ENCODE data around the gene BAG5. TPM values are rescaled to one million over a fixed set of nuclear protein-coding genes. Genes with fewer than 3 reads are reported as not detected.
A peak's percentile ranks its signal among the peaks of the same experiment; 100 is the strongest.

The BAG5 gene
- total and polyA plus RNA-seq, 2 donors (not counting 1 experiment from before 2014, with no cell fraction given) = 7.4 to 31.6 TPM

GRCh38 chr14:103563844-103564505 is 1.5 kb upstream of the BAG5 start:
- POLR2A ChIA-PET = interaction anchor here (0.7 kb wide), 1 partner anchor 1189 kb away, joined by 4 read pairs; the partner anchor contains the start of gene SIVA1
- H3K4me2 ChIP-seq (replicated peaks; ENCODE audit: low read depth, low read length, poor library complexity, severe bottlenecking) = peak overlapping the region; percentile 96
- Mint-ChIP-seq H3K27me3 (no peaks in the 10 kb centered on the region), H3K9me3 (ENCODE audit: insufficient read depth) (no peaks in the 10 kb centered on the region), H3K4me3 (peak overlapping the region; percentile 89), H3K27ac (peak overlapping the region; percentile 78), H3K4me1 (peaks cover 51% of the 10 kb centered on the region)
- no peak for ATAC-seq (ENCODE audit: low read depth)
- CTCF ChIA-PET = interaction anchor here (0.5 to 0.6 kb wide), 2 partner anchors 40 to 86 kb away, joined by 3 to 5 read pairs; no protein-coding TSS in a partner anchor
- H3K27me3 ChIP-seq (replicated peaks in 1 of 4; ENCODE audit: control extremely low read depth in 1 of 4, control insufficient read depth in 3 of 4, insufficient read depth in 4 of 4, low read length in 3 of 4) = no peaks in the 10 kb centered on the region
- no peak for TF ChIP-seq CTCF (IDR thresholded peaks at IDR 0.05)
- TF ChIP-seq EZH2 (IDR thresholded peaks at IDR 0.05; ENCODE audit: borderline replicate concordance, insufficient read depth, low read depth, low read length, poor library complexity, severe bottlenecking) = no peak
- intact Hi-C loops (cut with micrococcal nuclease) = loop anchor here (2.0 to 10.0 kb wide), 6 partner anchors 35 to 357 kb away; partner anchors contain the start of genes EIF5, PPP1R13B and TRMT61A
- peaks cover 65% of the 10 kb centered on the region for H4K20me1 ChIP-seq (ENCODE audit: control insufficient read depth, insufficient read depth, low read length, poor library complexity, severe bottlenecking)
- H3K27ac ChIP-seq (ENCODE audit: low read length in 2 of 2) = no peak overlapping the region
- peaks cover 27 to 30% of the 10 kb centered on the region in 2 donors for H3K4me1 ChIP-seq (ENCODE audit: control insufficient read depth in 2 of 2, insufficient read depth in 2 of 2, low read length in 2 of 2)
- no peaks in the 10 kb centered on the region for H3K9me3 ChIP-seq (ENCODE audit: control extremely low read depth in 1 of 3, control insufficient read depth in 2 of 3, insufficient read depth in 1 of 3, low read length in 2 of 3)
- peaks cover 89% of the 10 kb centered on the region for H3K79me2 ChIP-seq (ENCODE audit: control insufficient read depth, insufficient read depth, low read length)
- no peak for DNase-seq
- 62% methylated on average over 7 of the region's 21 CpGs for WGBS (ENCODE audit: insufficient coverage)
- peaks cover 0 to 20% of the 10 kb centered on the region in 2 experiments for H3K36me3 ChIP-seq (replicated peaks in 1 of 2; ENCODE audit: control extremely low read depth in 1 of 2, control insufficient read depth in 1 of 2, extremely low read depth in 1 of 2, insufficient read depth in 2 of 2, low read length in 1 of 2)
- no peak overlapping the region for H2AFZ ChIP-seq (ENCODE audit: insufficient read depth, low read depth, low read length, poor library complexity, severe bottlenecking)
- peak overlapping the region in 3 of 5 experiments; percentile 65 to 94 (median 80) for H3K4me3 ChIP-seq (ENCODE audit: control extremely low read depth in 1 of 5, extremely low read depth in 1 of 5, insufficient read depth in 1 of 5, low read depth in 2 of 5, low read length in 4 of 5)
- H3K9ac ChIP-seq (ENCODE audit: low read length) = peak overlapping the region; percentile 93

GRCh38 chr14:103563226-103563620 is 766 bp upstream of the BAG5 start:
- CTCF ChIA-PET = no interaction called here
- Histone ChIP-seq H3K9me3 (ENCODE audit: control extremely low read depth in 1 of 3, control insufficient read depth in 2 of 3, insufficient read depth in 1 of 3, low read length in 2 of 3) (no peaks in the 10 kb centered on the region), H3K4me2 (replicated peaks; ENCODE audit: low read depth, low read length, poor library complexity, severe bottlenecking) (peak overlapping the region; percentile 96), H2AFZ (ENCODE audit: insufficient read depth, low read depth, low read length, poor library complexity, severe bottlenecking) (peak overlapping the region; percentile 96), H3K27ac (ENCODE audit: low read length in 2 of 2) (peak overlapping the region; percentile 43 to 92), H3K79me2 (ENCODE audit: control insufficient read depth, insufficient read depth, low read length) (peaks cover 92% of the 10 kb centered on the region), H3K27me3 (replicated peaks in 1 of 4; ENCODE audit: control extremely low read depth in 1 of 4, control insufficient read depth in 3 of 4, insufficient read depth in 4 of 4, low read length in 3 of 4) (no peaks in the 10 kb centered on the region), H3K4me1 (ENCODE audit: control insufficient read depth in 2 of 2, insufficient read depth in 2 of 2, low read length in 2 of 2) (peaks cover 27 to 30% of the 10 kb centered on the region in 2 donors), H3K36me3 (replicated peaks in 1 of 2; ENCODE audit: control extremely low read depth in 1 of 2, control insufficient read depth in 1 of 2, extremely low read depth in 1 of 2, insufficient read depth in 2 of 2, low read length in 1 of 2) (peaks cover 0 to 24% of the 10 kb centered on the region in 2 experiments), H4K20me1 (ENCODE audit: control insufficient read depth, insufficient read depth, low read length, poor library complexity, severe bottlenecking) (peaks cover 65% of the 10 kb centered on the region), H3K4me3 (ENCODE audit: control extremely low read depth in 1 of 5, extremely low read depth in 1 of 5, insufficient read depth in 1 of 5, low read depth in 2 of 5, low read length in 4 of 5) (peak overlapping the region; percentile 65 to 94 (median 92)), H3K9ac (ENCODE audit: low read length) (peak overlapping the region; percentile 93)
- Mint-ChIP-seq H3K4me1 (peaks cover 57% of the 10 kb centered on the region), H3K27me3 (no peaks in the 10 kb centered on the region), H3K27ac (peak overlapping the region; percentile 91), H3K4me3 (peak overlapping the region; percentile 89), H3K9me3 (ENCODE audit: insufficient read depth) (no peaks in the 10 kb centered on the region)
- WGBS (ENCODE audit: insufficient coverage) = 2% methylated on average over 22 of the region's 22 CpGs
- POLR2A ChIA-PET = no interaction called here
- ATAC-seq (ENCODE audit: low read depth) = no peak
- intact Hi-C loops (cut with micrococcal nuclease) = loop anchor here (2.0 to 10.0 kb wide), 6 partner anchors 34 to 358 kb away; partner anchors contain the start of genes EIF5, PPP1R13B and TRMT61A
- no peak for DNase-seq
- TF ChIP-seq CTCF (IDR thresholded peaks at IDR 0.05) (no peak), EZH2 (IDR thresholded peaks at IDR 0.05; ENCODE audit: borderline replicate concordance, insufficient read depth, low read depth, low read length, poor library complexity, severe bottlenecking) (no peak)

Measured in B cell (primary cell).